Measurements from ENCODE around the gene PRKCZ. TPM values are rescaled to one million over a fixed set of nuclear protein-coding genes. Genes with fewer than 3 reads are reported as not detected.

PRKCZ gene
- total RNA-seq, 1 donor from 2014 or later = 33.4 TPM

DNA sequence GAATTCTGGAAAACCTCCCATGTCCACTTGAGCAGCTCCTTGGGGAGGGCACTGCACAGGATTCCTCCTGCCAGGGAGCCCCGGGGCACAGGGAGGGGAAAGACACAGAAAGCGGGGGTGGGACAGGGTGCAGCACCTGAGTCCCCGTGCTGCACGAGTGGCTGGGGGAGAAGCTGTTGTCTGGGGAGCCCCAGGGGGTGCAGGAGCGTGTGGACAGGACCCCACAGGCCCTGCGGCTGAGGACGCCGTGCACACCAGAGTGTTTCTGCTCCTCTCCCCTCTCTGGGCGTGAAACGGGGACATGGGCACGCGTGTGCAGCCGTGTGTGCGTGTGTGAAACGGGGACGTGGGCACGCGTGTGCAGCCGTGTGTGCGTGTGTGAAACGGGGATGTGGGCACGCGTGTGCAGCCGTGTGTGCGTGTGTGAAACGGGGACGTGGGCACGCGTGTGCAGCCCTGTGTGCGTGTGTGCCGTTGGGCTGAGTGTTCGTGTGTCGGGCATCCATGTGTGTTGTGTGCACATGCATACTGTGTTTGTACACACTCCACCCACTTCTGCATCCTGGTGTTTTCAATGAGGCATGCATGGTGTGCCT, 122.4 kb downstream of the PRKCZ start:
- Histone ChIP-seq H3K27me3 (no peaks in the 10 kb centered on the region), H3K4me3 (no peak overlapping the region), H3K4me2 (no peak overlapping the region), H3K27ac (no peak overlapping the region), H3K9ac (no peak overlapping the region), H3K79me2 (ENCODE audit: low read depth) (no peaks in the 10 kb centered on the region), H2AFZ (replicated peaks) (no peak overlapping the region), H3F3A (ENCODE audit: low read depth) (peaks cover 3% of the 10 kb centered on the region), H3K36me3 (no peaks in the 10 kb centered on the region), H3K9me3 (ENCODE audit: low read depth) (no peaks in the 10 kb centered on the region), H4K20me1 (ENCODE audit: low read depth) (no peaks in the 10 kb centered on the region), H3K4me1 (no peaks in the 10 kb centered on the region)
- no peak for TF ChIP-seq EZH2phosphoT487 (IDR thresholded peaks at IDR 0.05)
- TF ChIP-seq, protein P1, sequence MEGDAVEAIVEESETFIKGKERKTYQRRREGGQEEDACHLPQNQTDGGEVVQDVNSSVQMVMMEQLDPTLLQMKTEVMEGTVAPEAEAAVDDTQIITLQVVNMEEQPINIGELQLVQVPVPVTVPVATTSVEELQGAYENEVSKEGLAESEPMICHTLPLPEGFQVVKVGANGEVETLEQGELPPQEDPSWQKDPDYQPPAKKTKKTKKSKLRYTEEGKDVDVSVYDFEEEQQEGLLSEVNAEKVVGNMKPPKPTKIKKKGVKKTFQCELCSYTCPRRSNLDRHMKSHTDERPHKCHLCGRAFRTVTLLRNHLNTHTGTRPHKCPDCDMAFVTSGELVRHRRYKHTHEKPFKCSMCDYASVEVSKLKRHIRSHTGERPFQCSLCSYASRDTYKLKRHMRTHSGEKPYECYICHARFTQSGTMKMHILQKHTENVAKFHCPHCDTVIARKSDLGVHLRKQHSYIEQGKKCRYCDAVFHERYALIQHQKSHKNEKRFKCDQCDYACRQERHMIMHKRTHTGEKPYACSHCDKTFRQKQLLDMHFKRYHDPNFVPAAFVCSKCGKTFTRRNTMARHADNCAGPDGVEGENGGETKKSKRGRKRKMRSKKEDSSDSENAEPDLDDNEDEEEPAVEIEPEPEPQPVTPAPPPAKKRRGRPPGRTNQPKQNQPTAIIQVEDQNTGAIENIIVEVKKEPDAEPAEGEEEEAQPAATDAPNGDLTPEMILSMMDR (IDR thresholded peaks at IDR 0.05) = no peak
- no peak for TF ChIP-seq EZH2 (IDR thresholded peaks at IDR 0.05)
- no peak overlapping the region for H3K27ac Mint-ChIP-seq
- no peaks in the 10 kb centered on the region for H3K9me3 Mint-ChIP-seq
- H3K4me3 Mint-ChIP-seq = no peak overlapping the region
- H3K4me1 Mint-ChIP-seq = no peaks in the 10 kb centered on the region
- no peaks in the 10 kb centered on the region for H3K36me3 Mint-ChIP-seq
- peaks cover 5% of the 10 kb centered on the region for H3K27me3 Mint-ChIP-seq (ENCODE audit: insufficient read depth, low read depth)
- DNase-seq (ENCODE audit: low spot score) = no peak

DNA sequence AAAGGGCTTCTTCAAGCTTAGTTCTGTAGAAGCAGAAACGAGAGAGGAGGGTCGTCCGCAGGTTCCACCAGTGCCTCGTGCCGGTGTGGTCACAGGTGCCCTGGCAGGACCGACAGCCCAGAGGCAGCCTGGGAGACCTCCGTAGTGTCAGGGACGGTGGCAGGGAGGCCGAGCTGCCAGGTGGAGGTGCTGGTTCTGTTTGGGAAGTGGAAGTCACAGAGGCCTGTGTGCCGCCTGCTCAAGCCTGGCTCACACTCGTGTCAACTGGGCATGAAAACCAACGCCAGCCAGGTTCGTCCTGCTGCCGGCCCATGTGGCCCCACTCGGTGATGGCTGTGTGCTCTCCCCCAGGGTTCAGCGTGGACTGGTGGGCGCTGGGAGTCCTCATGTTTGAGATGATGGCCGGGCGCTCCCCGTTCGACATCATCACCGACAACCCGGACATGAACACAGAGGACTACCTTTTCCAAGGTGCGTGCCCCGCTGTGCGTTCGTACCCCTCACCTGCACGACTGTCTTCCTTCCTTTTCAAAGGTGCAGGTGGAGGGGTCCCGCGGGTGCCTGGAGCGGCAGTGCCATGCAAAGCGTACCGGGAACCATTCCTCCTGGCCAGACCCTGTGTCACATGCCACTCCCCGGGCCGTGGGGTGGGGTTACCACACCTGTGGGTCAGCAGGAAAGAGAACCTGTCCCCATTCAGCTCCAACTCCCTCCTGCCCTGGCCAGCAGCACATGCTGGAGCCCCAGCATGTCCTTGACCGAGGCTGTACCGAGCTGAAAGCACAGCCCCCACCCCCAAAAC, 123.5 kb downstream of the PRKCZ start:
- Mint-ChIP-seq H3K27ac (peak overlapping the region; percentile 50), H3K27me3 (ENCODE audit: insufficient read depth, low read depth) (peaks cover 5% of the 10 kb centered on the region), H3K4me1 (no peaks in the 10 kb centered on the region), H3K36me3 (peaks cover 2% of the 10 kb centered on the region), H3K9me3 (no peaks in the 10 kb centered on the region), H3K4me3 (no peak overlapping the region)
- TF ChIP-seq, protein P1 (IDR thresholded peaks at IDR 0.05) = no peak
- Histone ChIP-seq H3K9ac (no peak overlapping the region), H3K4me3 (no peak overlapping the region), H3F3A (ENCODE audit: low read depth) (peaks cover 3% of the 10 kb centered on the region), H4K20me1 (ENCODE audit: low read depth) (no peaks in the 10 kb centered on the region), H3K4me1 (no peaks in the 10 kb centered on the region), H3K36me3 (no peaks in the 10 kb centered on the region), H3K9me3 (ENCODE audit: low read depth) (no peaks in the 10 kb centered on the region), H3K79me2 (ENCODE audit: low read depth) (no peaks in the 10 kb centered on the region), H3K27ac (no peak overlapping the region), H2AFZ (replicated peaks) (no peak overlapping the region), H3K4me2 (no peak overlapping the region), H3K27me3 (no peaks in the 10 kb centered on the region)
- DNase-seq (ENCODE audit: low spot score) = no peak

DNA sequence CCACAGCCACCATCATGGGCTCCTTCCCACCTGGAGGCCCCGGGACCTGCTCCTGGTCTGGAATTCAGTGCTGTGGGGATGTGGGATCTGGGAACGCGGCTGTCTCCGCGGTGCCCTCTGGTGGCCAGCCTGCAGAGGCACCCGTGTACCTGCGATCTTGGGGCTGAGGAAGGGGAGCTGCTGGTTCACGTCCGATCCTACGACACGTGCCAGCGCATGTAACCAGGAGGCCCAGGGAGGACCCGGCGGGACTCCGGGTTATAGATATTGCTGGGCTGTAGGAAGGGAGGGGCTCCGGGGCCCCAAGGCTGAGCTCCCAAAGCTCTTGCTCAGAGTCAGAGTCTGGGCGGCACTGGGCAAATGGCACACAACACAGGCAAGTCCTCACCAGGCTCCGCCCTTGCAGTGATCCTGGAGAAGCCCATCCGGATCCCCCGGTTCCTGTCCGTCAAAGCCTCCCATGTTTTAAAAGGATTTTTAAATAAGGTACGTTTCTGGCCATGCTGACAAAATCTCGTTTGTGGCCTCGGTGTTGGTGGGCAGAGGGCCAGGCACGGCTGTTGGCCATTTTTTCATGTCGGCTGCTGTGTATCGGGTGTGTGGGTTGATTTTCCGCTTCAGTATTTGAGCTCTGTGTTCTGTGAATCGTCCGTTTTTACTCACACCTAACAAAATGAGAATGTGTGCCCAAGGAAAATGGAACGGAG, 124.3 kb downstream of the PRKCZ start:
- Histone ChIP-seq H3K27me3 (no peaks in the 10 kb centered on the region), H4K20me1 (ENCODE audit: low read depth) (no peaks in the 10 kb centered on the region), H3K79me2 (ENCODE audit: low read depth) (no peaks in the 10 kb centered on the region), H3K4me1 (no peaks in the 10 kb centered on the region), H2AFZ (replicated peaks) (no peak overlapping the region), H3K9ac (no peak overlapping the region), H3K4me2 (no peak overlapping the region), H3K4me3 (no peak overlapping the region), H3K36me3 (no peaks in the 10 kb centered on the region), H3K9me3 (ENCODE audit: low read depth) (no peaks in the 10 kb centered on the region), H3K27ac (no peak overlapping the region), H3F3A (ENCODE audit: low read depth) (peaks cover 3% of the 10 kb centered on the region)
- Mint-ChIP-seq H3K4me3 (no peak overlapping the region), H3K9me3 (no peaks in the 10 kb centered on the region), H3K4me1 (peaks cover 4% of the 10 kb centered on the region), H3K36me3 (peaks cover 2% of the 10 kb centered on the region), H3K27me3 (ENCODE audit: insufficient read depth, low read depth) (peaks cover 9% of the 10 kb centered on the region), H3K27ac (no peak overlapping the region)
- TF ChIP-seq EZH2phosphoT487 (IDR thresholded peaks at IDR 0.05) = no peak
- TF ChIP-seq, protein P1 (IDR thresholded peaks at IDR 0.05) = peak; percentile 88
- TF ChIP-seq EZH2 (IDR thresholded peaks at IDR 0.05) = no peak
- DNase-seq (ENCODE audit: low spot score) = peak; percentile 79

Data from neural progenitor cell (in vitro differentiated cells).